ENCODE data around the gene CLASP1.
"Not testable (repeated sequence)": the region's sequence is repeated elsewhere in the genome, so short reads cannot be mapped to it uniquely, and the experiment has no call there.

The CLASP1 gene

GRCh38 chr2:121575800-121576199, 73.5 kb downstream of the CLASP1 start:
- DNase-seq = no peak

DNA sequence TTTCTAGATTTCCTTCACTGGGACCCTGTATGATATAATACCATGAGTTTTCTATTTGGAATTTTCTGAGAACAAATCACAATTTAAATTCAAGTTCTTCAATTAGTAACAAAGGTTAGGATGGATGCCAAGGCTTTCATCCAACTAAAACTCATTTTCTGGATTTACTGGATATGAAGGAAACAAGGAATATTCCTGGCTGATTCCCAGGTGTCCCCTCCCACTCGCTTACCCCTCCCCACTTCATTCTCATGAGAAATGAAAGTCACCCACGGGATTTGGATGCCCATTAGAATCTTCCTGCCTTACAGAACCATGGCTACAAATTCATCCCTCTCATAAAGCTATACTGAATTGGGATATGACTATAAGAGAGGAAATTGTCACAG, 78.6 kb downstream of the CLASP1 start:
- DNase-seq = no peak

DNA sequence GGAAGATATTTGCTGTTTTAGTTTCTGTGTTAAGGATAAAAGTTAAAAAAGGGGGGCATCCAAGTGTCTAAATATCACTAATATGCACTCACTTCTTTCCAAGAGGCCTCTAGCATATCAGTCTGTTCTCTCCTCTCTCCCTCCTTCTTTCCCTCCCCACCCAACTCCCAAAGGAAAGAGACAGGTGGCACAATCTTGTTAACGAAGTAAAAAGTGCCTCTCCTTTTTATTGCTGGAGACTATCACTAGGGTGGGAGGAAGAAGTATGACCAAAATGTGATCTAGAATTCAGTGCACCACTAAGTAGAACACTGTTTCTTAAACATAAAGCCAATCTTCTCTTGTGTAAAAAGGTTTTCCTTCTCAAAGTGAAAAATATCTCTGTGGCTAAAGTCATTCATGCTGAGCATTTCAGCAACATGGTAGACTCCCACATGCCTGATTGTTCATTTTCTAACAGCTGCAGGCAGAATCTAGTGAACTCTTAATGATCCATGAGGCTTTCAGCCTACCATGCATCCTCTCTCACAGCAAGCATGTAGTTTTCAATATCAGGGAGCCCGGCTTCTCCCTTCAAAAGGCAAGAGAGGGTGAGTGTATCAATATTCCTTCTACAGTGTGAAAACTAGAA, 79.1 kb downstream of the CLASP1 start:
- DNase-seq = no peak

GRCh38 chr2:121567957-121568409, 81.3 kb downstream of the CLASP1 start:
- no peak for DNase-seq

GRCh38 chr2:121567452-121567851, 81.8 kb downstream of the CLASP1 start:
- no peak for DNase-seq

DNA sequence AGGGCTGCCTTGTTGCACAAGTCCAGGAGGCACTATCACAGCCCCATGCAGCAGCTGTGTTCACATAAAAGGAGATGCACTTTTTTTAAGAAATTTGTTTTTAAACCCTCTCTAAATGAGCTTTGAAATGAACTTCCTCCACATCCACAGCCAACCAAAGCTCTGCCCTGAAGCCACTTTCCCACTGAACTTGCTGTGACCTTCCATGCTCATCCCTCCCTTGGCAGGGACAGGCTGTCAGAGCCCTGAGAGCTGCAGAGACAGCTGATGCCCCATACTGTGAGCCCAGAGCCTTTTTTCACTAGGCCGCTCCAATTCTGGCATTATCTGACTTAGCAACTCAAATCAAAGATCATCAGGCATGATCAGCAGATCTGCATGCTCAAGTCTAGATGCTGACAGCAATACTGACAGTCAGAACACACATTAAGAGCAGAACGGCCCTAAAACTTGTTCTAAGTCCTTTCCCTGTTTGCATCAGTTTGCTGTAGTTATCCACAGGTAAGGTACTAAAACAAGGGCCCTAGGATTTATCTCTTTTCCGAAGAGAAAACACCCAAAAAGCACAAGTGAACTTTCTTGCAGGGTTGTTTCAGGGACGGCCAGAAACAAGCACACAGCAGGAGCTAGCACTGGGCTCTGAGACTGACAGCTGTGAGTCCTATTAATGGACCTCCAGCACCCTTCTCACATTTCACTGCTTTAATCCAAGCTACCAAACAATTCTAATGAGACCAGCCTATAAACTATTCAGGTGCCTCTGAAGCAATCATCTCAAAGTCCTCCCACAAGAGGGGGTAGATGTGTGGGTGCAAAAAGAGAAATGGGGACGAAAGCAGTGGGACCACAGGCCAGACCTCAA, 83.6 kb downstream of the CLASP1 start:
- no peak for DNase-seq

DNA sequence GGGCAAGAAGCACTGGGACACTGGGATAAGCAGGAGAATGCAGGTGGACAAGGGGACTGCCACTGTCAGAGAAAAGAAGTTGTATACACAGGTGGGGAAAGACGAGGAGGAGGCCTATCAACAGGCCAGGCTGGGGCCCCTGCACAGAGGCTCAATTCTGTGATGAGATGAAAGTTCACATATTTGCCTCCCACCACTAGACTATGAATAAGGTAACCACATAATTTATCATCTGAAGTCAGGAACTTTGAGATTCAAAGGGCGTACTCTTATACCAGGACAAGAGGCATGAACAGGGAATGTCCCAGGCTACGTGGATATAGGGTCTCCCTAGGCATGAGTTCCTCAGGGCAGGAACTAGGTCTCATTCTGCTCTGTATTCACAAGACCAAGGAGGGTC, 84.4 kb downstream of the CLASP1 start:
- no peak for DNase-seq

DNA sequence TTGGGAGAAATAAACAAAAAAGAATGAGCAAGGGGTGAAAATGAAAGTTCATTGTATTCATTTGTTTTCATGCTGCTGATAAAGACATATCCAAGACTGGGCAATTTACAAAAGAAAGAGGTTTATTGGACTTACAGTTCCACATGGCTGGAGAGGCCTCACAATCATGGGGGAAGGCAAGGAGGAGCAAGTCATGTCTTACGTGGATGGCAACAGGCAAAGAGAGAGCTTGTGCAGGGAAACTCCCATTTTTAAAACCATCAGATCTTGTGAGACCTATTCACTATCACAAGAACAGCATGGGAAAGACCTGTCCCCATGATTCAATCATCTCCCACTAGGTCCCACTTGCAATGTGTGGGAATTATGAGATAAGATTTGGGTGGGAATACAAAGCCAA, 85.5 kb downstream of the CLASP1 start:
- not testable (repeated sequence) for DNase-seq

GRCh38 chr2:121562269-121563176, 86.7 kb downstream of the CLASP1 start:
- DNase-seq = no peak

- DNase-seq = no peak
These were observed 87.5 kb downstream of the CLASP1 start for GRCh38 chr2:121561617-121562268.

GRCh38 chr2:121558329-121558728, 90.9 kb downstream of the CLASP1 start:
- no peak for DNase-seq

- DNase-seq = no peak
These were observed 94.3 kb downstream of the CLASP1 start for GRCh38 chr2:121555008-121555407.

DNA sequence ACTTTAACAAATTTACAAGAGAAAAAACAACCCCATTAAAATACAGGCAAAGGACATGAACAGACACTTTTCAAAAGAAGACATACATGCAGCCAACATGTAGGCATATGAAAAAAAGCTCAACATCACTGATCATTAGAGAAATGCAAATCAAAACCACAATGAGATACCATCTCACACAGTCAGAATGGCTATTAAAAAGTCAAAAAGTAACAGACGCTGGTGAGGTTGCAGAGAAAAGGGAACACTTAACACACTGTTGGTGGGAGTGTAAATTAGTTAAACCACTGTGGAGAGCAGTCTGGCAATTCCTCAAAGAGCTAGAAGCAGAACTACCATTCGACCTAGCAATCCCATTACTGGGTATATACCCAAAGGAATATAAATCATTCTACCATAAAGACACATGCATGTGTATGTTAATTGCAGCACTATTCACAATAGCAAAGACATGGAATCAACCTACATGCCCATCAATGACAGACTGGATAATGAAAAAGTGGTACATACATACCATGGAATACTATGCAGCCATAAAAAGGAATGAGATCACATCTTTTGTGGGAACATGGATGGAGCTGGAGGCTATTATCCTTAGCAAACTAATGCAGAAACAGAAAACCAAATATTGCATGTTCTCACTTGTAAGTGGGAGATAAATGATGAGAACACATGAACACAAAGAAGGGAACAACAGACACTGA, 96.6 kb downstream of the CLASP1 start:
- DNase-seq = not testable (repeated sequence)

GRCh38 chr2:121550669-121551068, 98.6 kb downstream of the CLASP1 start:
- no peak for DNase-seq

DNA sequence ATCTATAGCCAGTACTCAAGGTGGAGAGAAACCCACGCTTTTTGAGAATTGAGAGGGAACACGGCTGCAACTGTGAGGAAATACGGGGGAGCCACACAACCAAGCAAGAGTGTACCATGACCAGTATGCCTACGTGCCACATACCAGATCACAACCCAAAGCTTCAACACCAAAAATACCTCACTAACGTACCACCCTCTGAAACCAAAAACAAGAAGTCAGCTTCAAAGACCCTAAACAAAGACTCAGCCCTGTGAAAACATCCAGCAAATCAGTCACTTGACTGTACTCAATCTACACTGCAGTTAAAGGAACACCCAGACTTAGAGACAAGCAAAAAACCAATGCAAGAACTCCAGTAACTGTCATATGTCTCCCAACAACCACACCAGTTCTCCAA, 101.6 kb downstream of the CLASP1 start:
- no peak for DNase-seq

- no peak for DNase-seq
These were observed 103.3 kb downstream of the CLASP1 start for GRCh38 chr2:121545913-121546312.

GRCh38 chr2:121545257-121545656, 104.0 kb downstream of the CLASP1 start:
- no peak for DNase-seq

DNA sequence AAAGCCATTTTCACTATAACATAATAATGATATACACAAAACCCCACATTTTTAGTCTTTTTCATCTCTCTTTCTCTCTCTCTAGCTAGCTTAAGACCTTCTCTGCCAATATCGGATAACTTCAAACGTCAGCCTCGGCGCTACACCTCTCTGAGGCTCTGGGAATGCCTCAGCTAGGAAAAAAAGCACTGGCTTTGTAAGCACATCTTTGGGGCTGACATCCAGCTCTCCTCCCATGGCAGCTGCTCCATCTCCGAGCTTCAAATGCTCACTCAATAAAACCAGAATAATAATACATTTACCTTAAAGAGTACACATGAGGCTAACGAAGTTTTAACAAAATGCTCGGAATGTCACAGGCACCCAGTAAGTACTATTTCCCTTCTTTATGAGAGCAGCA, 107.8 kb downstream of the CLASP1 start:
- no peak for DNase-seq

DNA sequence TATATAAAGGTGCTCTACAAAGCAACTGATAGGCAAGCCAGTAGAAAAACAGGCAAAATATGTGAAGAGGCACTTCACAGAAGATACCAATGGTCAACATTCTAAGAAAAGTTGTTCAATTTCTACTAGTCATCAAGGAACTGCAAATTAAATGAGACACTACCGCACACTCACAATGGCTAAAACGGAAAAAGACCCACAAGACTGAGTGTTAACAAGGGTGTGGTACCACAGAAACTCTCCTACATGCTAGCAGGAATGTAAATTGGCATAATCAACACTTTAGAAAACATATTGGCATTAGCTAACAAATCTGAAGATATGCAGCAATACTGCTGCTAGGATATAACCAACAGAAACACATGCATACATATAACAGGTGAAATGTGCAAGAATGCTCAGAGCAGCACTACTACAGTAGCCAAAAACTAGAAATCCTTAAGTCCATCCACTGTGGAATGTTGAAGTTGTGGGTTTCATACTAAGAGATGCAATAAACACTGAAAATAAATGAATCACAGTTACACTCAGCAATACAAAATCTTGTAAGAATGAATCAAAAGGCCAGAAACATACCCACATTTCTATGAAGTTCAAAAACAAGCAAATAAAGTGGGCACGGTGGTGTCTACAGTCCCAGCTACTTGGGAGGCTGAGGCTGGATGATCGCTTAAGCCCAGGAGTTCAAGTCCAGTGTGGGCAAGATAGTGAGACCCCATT, 109.4 kb downstream of the CLASP1 start:
- DNase-seq = no peak

DNA sequence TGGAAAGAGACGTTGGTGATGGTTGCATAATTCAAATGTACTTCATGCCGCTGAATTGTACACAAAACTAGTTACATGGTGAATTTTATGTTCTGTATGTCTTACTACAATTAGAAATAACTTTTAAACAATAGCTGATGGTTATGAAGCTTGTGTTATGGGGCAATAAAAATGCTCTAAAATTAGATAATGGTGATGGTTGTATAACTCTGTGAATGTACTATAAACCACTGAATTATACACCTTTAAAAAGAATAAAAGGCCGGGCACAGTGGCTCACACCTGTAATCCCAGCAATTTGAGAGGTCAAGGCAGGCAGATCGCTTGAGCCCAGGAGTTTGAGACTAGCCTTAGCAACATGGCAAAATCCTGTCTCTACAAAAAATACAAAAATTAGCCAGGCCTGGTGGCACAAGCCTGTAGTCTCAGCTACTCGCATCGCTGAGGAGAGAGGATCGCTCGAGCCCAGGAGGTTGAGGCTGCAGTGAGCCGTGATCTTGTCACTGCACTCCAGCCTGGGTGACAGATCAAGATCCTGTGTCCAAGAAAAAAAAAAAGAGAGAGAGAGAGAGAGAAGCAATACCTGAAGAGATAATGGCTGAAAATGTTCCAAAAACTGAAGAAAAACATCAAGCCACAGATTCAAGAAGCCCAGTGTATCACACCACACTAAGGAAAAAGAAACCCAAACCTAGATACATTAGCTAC, 112.3 kb downstream of the CLASP1 start:
- no peak for DNase-seq

GRCh38 chr2:121536347-121536746, 112.9 kb downstream of the CLASP1 start:
- no peak for DNase-seq

All from stimulated activated CD4-positive, alpha-beta T cell treated with anti-CD3 and anti-CD28 coated beads, Interleukin-2, amount 100 ng/mL, for 48 hours (primary cell).